ENCODE results near the gene ALOX15.
"Not testable (repeated sequence)": the region's sequence is repeated elsewhere in the genome, so short reads cannot be mapped to it uniquely, and the experiment has no call there.

DNA sequence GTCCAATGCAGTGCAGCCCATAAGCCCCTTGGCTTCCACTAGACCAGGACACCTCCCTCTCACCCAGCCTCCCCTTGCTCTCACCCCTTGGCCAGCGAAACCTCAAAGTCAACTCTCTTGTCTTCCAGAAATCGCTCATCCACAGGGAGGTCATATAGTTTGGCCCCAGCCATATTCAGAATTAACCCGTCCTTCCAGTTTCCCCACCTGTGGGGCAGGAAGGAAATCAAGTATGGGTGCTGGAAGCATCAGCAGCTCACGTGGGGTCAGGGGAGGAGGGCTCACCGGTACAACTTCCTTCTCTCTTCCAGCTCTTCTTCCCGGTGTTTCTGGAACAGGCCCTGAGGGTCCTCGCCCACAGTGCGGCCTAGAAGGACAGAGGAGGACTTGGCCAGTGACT, 2.7 kb downstream of the ALOX15 start:
- TF ChIP-seq, protein P1, sequence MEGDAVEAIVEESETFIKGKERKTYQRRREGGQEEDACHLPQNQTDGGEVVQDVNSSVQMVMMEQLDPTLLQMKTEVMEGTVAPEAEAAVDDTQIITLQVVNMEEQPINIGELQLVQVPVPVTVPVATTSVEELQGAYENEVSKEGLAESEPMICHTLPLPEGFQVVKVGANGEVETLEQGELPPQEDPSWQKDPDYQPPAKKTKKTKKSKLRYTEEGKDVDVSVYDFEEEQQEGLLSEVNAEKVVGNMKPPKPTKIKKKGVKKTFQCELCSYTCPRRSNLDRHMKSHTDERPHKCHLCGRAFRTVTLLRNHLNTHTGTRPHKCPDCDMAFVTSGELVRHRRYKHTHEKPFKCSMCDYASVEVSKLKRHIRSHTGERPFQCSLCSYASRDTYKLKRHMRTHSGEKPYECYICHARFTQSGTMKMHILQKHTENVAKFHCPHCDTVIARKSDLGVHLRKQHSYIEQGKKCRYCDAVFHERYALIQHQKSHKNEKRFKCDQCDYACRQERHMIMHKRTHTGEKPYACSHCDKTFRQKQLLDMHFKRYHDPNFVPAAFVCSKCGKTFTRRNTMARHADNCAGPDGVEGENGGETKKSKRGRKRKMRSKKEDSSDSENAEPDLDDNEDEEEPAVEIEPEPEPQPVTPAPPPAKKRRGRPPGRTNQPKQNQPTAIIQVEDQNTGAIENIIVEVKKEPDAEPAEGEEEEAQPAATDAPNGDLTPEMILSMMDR (IDR thresholded peaks at IDR 0.05) = not testable (repeated sequence)
- not testable (repeated sequence) for TF ChIP-seq POLR2A (IDR thresholded peaks at IDR 0.05)
